Ovary (tissue), 9 donors: ENCODE results near the gene TCF12. TPM values are rescaled to one million over a fixed set of nuclear protein-coding genes. Genes with fewer than 3 reads are reported as not detected.

Source experiments
- DNase-seq, 5 donors: peaks; one replicate each; pipeline ENCODE4 v3.0.0-alpha.2; 2019 to 2020
- H3K27ac ChIP-seq, 2 donors: fragments of 200-600 bp; one replicate each; pipeline versions ENCODE4 v1.5.1 to v1.8.0; 2019 to 2022
- H3K27me3 ChIP-seq: fragments of 200-600 bp; one replicate; pipeline ENCODE4 v1.8.0; 2022
- H3K36me3 ChIP-seq: fragments of 200-600 bp; sonication (generic); one replicate; pipeline ENCODE4 v1.5.1; 2019
- H3K4me1 ChIP-seq: one replicate; pipeline ENCODE4 v1.8.1; 2013; ENCODE audit warnings: mild to moderate bottlenecking, moderate library complexity; ENCODE audit not compliant: insufficient read depth
- H3K4me3 ChIP-seq: fragments of 200-600 bp; sonication (generic); one replicate; pipeline ENCODE4 v1.5.1; 2017
- H3K9me3 ChIP-seq, 2 donors: fragments of 200-600 bp in 1 of 2; sonication (generic) in 1 of 2; one replicate each; pipeline versions ENCODE4 v1.5.1 to v1.8.1; 2013 to 2019; ENCODE audit warnings: mild to moderate bottlenecking in 1 of 2, moderate library complexity in 1 of 2
- EP300 ChIP-seq: sonication (generic); formaldehyde crosslinking; IDR thresholded peaks from one replicate; pipeline ENCODE4 v1.6.1; 2017; ENCODE audit warnings: antibody characterized with exemption
- POLR2A ChIP-seq: fragments of 450-650 bp; IDR thresholded peaks from one replicate; pipeline ENCODE4 v1.6.1; 2017; ENCODE audit warnings: antibody characterized with exemption, mild to moderate bottlenecking, moderate library complexity
- WGBS, 3 donors: extraction: QIAGEN DNeasy Blood & Tissue Kit in 1 of 3; methylation state at CpG; one replicate each; pipeline versions ENCODE4 v1.1.5 to v1.1.7; 2013 to 2017; 5-methylcytosine and 5-hydroxymethylcytosine counted together
- intact Hi-C, 4 donors: fragments of 100-400 bp; cut with DNase I; formaldehyde crosslinking; loops; one replicate each; pipeline versions ENCODE4 v1.11.0 to v1.15.1; 2022 to 2023
- polyA plus RNA-seq, 2 donors: library from polyadenylated mRNA; stranded (reverse); fragments of 200-250 nt in 1 of 2; fragments of 350-450 nt in 1 of 2; fragmentation: Illumina TruSeq in 1 of 2; extraction: RNeasy Lipid Tissue Mini Kit (QIAGEN cat#74804) in 1 of 2; gene quantifications; one replicate each; pipeline ENCODE4 v1.2.3, GENCODE V29; 2013 to 2014
- total RNA-seq, 7 donors: library from RNA; depleted of rRNA in 2 of 7; stranded (reverse); fragments of >200 nt in 2 of 7; fragmentation: NEBNext Ultra II Directional in 3 of 7; extraction: Animal tissue kit (Norgen Biotek cat#: 25700) in 3 of 7; gene quantifications; one replicate each; pipeline versions ENCODE4 v1.1.0 to v1.2.4, GENCODE V29; 2016 to 2023
- TF ChIP-seq, protein P1 (sequence below), 3 donors: fragments of 450-650 bp in 2 of 3; fragments of 200-600 bp in 1 of 3; IDR thresholded peaks; one replicate each; pipeline versions ENCODE4 v1.5.1 to v1.8.0; 2016 to 2022; ENCODE audit warnings: antibody characterized with exemption in 3 of 3, mild to moderate bottlenecking in 1 of 3
- donor health status: DM: no; HTN: no; CAD: no; lungs with moderate emphysema.
- donor health status: DM: no; HTN: no; CAD: no.
- donor health status: Bipolar disorder and iron deficiency.
- donor health status: DM: yes; HTN: yes; CAD: no.
- donor health status: DM: no; HTN: no; CAD: no.
- donor health status: DM: yes; HTN: yes; CAD: no.

Gene TCF12
- total and polyA plus RNA-seq, 9 donors, result 28.6 to 150 (median 116) TPM

DNA sequence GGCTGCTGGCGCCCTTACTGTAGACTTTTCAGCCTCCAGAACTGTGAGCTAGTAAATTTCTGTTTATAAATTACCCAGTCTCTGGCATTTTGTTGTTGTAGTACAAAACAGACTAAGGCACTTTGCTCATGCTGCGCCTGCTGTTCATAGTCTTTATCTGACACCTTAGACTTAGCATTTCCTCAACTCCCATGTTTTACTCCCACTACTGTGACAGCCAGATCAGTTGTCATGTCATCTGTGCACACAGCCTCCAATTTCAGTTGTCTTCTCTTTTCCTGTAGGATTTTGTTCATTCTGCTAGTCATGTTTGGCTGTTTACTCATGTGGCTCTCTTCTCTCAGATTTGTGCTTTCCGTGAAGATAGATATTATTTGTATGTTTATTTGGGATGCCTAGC lies 62.0 kb downstream of the TCF12 start:
- no peaks in the 10 kb centered on the region for H3K27me3 ChIP-seq
- 79 to 91% (median 87%) methylated on average over 3 of the region's 3 CpGs for WGBS, 3 donors
- intact Hi-C loops, result no loop called here
- no peaks in the 10 kb centered on the region for H3K36me3 ChIP-seq
- DNase-seq, result no peak
- H3K4me1 ChIP-seq, result peaks cover 10% of the 10 kb centered on the region
- no peaks in the 10 kb centered on the region for H3K9me3 ChIP-seq
- TF ChIP-seq POLR2A (no peak), EP300 (no peak)
- TF ChIP-seq, protein P1, sequence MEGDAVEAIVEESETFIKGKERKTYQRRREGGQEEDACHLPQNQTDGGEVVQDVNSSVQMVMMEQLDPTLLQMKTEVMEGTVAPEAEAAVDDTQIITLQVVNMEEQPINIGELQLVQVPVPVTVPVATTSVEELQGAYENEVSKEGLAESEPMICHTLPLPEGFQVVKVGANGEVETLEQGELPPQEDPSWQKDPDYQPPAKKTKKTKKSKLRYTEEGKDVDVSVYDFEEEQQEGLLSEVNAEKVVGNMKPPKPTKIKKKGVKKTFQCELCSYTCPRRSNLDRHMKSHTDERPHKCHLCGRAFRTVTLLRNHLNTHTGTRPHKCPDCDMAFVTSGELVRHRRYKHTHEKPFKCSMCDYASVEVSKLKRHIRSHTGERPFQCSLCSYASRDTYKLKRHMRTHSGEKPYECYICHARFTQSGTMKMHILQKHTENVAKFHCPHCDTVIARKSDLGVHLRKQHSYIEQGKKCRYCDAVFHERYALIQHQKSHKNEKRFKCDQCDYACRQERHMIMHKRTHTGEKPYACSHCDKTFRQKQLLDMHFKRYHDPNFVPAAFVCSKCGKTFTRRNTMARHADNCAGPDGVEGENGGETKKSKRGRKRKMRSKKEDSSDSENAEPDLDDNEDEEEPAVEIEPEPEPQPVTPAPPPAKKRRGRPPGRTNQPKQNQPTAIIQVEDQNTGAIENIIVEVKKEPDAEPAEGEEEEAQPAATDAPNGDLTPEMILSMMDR (IDR thresholded peaks at IDR 0.05), result no peak
- H3K4me3 ChIP-seq, result no peak overlapping the region
- H3K27ac ChIP-seq, result no peak overlapping the region

- TF ChIP-seq POLR2A (no peak), EP300 (no peak)
- TF ChIP-seq, protein P1 (IDR thresholded peaks at IDR 0.05), result no peak
- no peak for DNase-seq
- H3K27ac ChIP-seq, result no peak overlapping the region
- no peaks in the 10 kb centered on the region for H3K36me3 ChIP-seq
- peaks cover 10% of the 10 kb centered on the region for H3K4me1 ChIP-seq
- 86 to 88% (median 86%) methylated on average over 3 of the region's 3 CpGs for WGBS, 3 donors
- H3K9me3 ChIP-seq, result no peaks in the 10 kb centered on the region
- no peaks in the 10 kb centered on the region for H3K27me3 ChIP-seq
- no peak overlapping the region for H3K4me3 ChIP-seq
- intact Hi-C loops, result no loop called here
These were observed 62.7 kb downstream of the TCF12 start for GRCh38 chr15:56981160-56981559.

GRCh38 chr15:56982987-56983386 lies 64.5 kb downstream of the TCF12 start:
- Histone ChIP-seq H3K9me3 (no peaks in the 10 kb centered on the region), H3K4me3 (no peak overlapping the region), H3K36me3 (no peaks in the 10 kb centered on the region), H3K27ac (no peak overlapping the region), H3K4me1 (peaks cover 5% of the 10 kb centered on the region), H3K27me3 (no peaks in the 10 kb centered on the region)
- intact Hi-C loops, result no loop called here
- no peak for TF ChIP-seq EP300
- TF ChIP-seq, protein P1 (IDR thresholded peaks at IDR 0.05), result no peak
- no peak for TF ChIP-seq POLR2A
- WGBS, 3 donors, result 42 to 54% (median 49%) methylated on average over 1 of the region's 1 CpG
- no peak for DNase-seq

- Histone ChIP-seq H3K9me3 (no peaks in the 10 kb centered on the region), H3K4me3 (no peak overlapping the region), H3K27ac (no peak overlapping the region), H3K27me3 (no peaks in the 10 kb centered on the region), H3K36me3 (no peaks in the 10 kb centered on the region), H3K4me1 (peaks cover 5% of the 10 kb centered on the region)
- 24 to 33% (median 30%) methylated on average over 3 of the region's 3 CpGs for WGBS, 3 donors
- TF ChIP-seq EP300 (no peak), POLR2A (no peak)
- TF ChIP-seq, protein P1 (IDR thresholded peaks at IDR 0.05), result no peak
- intact Hi-C loops, result no loop called here
- DNase-seq, result no peak
These were observed 66.4 kb downstream of the TCF12 start for GRCh38 chr15:56984681-56985481.
